Activated naive CD4-positive, alpha-beta T cell treated with anti-CD3 and anti-CD28 coated beads, Interleukin-2, amount 50 U/mL, for 16 hours (primary cell): ENCODE data around the gene PSME1.

ENCODE experiments used
- DNase-seq: peaks from one replicate; pipeline ENCODE4 v3.0.0-alpha.2; 2020

PSME1 gene

DNA sequence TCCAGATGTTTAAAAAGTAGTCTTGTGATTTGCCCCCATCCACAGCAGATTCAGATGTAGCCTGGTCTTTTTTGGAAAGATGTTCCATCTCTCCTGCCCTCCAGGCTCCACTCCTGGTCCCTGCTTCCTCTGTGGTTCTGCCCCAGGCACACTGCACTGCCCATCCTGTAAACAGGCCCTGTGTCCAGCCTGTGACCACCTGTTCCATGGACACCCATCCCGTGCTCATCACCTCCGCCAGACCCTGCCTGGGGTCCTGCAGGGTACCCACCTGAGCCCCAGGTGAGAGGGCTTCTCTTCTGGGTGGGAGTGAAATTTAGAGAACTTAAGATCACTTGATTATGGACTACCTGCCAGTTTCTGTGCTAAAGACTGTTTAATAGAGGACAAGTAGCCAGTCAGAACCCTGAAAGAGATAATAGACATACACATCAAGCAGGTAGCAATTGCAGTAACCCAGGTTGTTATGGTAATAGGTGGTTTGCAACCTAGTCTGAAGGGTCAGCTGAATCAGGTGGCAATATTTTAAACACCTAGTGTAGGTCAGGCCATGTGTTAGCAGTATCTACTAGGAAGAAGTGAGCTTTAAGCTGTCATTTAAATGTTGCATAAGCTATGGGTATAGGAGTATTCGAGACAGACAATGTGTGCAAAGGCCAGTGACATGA lies 13.4 kb downstream of the PSME1 start:
- DNase-seq, result no peak

DNA sequence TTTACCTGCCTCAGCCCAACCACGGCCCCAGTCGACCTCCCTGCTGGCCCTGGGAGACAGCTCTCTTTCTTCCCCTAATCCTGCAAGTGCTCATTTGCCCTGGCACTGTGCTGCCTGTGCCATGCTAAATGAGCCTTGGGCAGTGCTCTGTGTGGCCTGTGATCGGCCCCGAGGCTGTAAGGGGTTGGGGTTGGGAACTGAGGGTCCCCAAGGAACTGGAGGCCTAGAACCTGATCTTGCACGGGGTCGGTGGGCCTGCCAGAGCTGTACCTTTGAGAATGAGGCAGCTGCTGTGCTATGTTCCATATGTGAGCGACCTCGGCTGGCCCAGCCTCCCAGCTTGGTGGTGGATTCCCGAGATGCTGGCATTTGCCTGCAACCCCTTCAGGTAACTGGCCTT lies 14.1 kb downstream of the PSME1 start:
- DNase-seq, result no peak

DNA sequence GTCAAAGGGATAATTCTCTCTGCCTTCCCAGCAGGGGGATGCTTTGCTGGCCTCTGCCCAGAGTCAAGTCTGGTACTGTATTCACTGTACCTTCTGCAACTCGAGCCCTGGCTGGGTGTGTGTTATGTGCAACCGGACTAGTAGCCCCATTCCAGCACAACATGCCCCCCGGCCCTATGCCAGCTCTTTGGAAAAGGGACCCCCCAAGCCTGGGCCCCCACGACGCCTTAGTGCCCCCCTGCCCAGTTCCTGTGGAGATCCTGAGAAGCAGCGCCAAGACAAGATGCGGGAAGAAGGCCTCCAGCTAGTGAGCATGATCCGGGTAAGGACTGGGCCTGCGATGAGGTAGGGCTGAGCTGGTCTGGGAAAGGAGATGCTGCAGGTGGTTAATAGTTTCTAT lies 14.6 kb downstream of the PSME1 start:
- DNase-seq, result no peak

DNA sequence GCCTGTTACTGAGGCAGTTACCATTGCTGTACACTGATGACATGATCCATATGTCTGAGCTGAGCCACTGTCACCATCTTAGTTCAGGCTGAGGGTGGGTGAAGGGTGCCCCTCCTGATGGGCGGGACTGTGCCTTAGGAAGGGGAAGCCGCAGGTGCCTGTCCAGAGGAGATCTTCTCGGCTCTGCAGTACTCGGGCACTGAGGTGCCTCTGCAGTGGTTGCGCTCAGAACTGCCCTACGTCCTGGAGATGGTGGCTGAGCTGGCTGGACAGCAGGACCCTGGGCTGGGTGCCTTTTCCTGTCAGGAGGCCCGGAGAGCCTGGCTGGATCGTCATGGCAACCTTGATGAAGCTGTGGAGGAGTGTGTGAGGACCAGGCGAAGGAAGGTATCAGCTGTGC lies 15.0 kb downstream of the PSME1 start:
- no peak for DNase-seq

DNA sequence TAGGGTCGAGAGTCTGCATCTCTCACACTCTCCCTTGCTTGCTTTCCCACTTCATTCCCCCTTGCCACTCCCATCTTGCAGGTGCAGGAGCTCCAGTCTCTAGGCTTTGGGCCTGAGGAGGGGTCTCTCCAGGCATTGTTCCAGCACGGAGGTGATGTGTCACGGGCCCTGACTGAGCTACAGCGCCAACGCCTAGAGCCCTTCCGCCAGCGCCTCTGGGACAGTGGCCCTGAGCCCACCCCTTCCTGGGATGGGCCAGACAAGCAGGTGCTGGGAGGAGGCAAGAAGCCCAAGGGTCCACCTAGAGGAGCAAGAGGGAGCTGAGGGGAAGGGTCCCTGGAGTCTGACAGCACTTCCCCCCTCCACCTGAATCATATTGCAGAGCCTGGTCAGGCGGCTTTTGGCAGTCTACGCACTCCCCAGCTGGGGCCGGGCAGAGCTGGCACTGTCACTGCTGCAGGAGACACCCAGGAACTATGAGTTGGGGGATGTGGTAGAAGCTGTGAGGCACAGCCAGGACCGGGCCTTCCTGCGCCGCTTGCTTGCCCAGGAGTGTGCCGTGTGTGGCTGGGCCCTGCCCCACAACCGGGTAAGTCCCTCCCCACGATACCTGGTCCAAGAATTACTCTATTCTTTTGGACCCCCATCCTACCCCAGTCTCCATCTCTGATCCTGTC lies 15.5 kb downstream of the PSME1 start:
- DNase-seq, result no peak

DNA sequence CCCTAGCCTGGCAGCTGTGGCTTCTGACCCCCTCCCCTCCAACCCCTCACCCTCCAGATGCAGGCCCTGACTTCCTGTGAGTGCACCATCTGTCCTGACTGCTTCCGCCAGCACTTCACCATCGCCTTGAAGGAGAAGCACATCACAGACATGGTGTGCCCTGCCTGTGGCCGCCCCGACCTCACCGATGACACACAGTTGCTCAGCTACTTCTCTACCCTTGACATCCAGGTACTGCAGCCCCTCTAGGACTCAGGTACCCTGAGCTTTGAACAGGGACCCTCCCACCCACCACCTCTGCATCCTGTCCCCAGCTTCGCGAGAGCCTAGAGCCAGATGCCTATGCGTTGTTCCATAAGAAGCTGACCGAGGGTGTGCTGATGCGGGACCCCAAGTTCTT lies 19.1 kb downstream of the PSME1 start:
- no peak for DNase-seq

DNA sequence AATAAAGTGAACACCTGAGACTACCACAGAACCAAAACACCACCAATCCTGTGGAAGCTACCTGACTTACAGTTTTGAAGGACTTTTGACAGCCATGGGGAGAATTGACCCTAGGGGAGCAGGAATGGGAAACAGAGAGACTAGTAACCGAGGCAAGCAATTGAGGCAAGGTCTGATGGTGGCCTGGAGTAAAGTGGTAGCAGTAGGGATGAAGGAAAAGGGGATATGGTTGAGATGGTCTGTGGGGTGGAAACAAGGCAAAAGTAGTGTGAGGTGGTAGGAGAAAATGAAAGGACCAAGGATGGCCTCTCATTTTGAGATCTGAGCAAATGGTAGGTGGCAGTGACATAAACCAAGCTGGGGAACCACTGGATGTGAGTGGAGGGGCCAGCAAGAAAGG lies 20.8 kb downstream of the PSME1 start:
- DNase-seq, result no peak

DNA sequence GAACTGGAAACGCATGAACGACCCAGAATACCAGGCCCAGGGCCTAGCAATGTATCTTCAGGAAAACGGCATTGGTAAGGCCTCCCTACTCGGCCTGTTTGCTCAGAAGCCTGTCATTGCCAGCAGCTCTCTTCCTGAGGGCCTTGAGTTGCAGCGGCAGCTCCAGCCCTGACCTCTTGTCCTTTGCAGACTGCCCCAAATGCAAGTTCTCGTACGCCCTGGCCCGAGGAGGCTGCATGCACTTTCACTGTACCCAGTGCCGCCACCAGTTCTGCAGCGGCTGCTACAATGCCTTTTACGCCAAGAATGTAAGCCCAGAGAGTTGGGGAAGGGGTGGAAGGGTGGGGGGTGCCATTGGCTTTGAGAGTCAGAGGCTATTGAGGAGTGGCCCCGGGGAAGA lies 21.3 kb downstream of the PSME1 start:
- no peak for DNase-seq

DNA sequence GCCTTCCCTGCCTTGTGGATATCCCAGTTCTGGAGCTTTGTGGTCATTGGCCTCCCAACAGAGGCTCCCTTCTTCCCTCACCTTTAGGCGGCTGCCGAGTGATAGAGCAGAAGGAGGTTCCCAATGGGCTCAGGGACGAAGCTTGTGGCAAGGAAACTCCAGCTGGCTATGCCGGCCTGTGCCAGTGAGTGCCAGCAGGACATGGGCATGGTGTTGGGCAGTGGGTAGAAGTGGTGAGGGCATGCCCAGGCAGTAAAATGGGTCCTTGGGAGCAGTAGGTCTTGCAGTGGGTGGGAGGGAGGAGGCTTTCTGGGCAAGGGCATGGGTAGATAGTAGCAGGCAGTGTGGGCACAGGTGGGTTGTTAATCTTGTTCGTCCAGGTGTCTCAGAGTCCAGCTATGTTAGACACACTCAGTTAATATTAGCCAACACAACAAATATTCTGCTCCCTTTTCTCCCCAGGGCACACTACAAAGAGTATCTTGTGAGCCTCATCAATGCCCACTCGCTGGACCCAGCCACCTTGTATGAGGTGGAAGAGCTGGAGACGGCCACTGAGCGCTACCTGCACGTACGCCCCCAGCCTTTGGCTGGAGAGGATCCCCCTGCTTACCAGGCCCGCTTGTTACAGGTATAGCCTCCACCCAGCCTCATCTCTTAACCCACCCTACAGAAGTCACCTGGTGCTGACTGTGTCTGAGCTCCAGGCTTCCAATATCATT lies 23.9 kb downstream of the PSME1 start:
- DNase-seq, result no peak

DNA sequence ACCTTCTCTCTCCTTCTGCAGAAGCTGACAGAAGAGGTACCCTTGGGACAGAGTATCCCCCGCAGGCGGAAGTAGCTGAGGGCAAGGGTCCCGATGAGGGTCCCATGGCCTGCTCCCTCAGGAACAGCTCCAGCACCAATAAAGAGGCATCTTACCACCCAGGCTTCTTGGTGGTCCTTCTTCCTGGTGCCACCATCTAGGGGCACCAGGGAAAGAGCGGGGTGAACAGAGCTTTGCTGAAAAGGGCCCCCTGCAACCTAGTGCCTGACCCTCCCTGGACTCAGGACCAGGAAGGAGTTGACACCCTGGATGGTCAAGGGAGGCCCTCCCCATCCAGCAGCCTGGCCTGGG lies 24.5 kb downstream of the PSME1 start:
- DNase-seq, result no peak

DNA sequence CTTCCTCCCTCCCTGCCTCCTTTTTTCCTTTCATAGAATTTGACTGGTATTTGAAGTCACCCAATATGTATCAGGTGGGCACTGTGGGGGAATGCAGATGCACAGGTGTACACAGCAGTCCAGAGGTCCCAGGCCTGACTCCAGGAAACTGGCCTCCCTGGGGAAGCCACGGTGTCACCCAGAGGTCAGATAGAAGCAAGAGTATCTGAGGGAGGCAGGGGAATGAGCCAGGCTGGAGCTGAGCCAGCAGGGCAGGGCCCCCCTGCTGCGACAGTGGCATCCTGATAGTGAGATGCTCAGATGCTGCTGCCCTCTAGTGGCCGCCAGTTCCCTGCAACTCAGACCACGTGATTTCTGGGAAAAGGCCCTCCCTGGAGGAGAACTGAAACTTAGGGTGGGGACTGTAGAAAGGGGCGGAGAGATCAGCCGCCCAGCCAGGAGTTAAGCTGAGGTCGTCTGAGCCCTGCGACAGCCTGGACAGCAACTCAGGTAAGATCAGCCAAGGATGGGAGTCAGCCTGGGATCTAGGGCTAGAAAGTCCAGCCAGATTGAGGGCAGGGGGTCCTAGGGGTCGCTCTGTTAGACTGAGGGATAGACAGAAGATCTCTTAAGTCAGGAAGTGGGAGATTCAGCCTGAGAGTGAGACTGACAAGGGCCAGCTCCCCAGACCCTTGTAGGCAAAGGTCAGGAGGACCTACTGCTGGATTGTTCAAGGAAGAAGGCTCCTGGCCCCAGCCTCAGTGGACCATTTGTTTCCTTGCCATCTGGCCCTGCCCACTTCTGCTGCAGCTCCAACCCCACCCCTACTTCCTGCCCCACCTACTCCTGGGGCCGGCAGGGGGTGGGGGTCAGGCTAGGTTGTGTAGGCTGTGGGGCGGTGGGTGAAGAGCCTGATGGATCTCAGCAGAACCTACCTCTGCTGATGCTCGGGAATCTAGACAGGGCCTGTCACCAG lies 25.1 kb downstream of the PSME1 start, which contains the start of gene IRF9:
IRF9 (plus strand) TSS at position 416 of the 955 bp plus-strand sequence. CDS start 880 bp downstream, outside the sequence.
- DNase-seq, result peak; percentile 93

DNA sequence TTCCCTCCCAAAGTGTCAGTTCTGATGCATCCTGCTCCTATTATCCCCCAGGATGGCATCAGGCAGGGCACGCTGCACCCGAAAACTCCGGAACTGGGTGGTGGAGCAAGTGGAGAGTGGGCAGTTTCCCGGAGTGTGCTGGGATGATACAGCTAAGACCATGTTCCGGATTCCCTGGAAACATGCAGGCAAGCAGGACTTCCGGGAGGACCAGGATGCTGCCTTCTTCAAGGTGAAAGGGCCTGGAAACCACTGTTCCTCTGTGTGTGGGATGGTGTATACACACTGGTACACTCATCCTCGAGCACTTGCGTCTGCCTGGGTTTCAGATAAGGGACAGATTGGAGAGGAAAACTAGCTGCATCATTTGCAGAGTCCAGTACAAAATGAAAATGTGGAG lies 26.1 kb downstream of the PSME1 start:
- DNase-seq, result no peak

DNA sequence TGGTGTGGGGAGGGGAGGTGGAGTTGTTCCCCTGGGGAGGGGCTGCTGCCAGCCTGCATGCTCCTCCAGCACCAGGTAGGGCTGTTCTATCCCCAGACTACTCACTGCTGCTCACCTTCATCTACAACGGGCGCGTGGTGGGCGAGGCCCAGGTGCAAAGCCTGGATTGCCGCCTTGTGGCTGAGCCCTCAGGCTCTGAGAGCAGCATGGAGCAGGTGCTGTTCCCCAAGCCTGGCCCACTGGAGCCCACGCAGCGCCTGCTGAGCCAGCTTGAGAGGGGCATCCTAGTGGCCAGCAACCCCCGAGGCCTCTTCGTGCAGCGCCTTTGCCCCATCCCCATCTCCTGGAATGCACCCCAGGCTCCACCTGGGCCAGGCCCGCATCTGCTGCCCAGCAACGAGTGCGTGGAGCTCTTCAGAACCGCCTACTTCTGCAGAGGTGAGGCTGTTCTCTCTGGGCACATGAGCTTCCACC lies 28.6 kb downstream of the PSME1 start:
- DNase-seq, result no peak

DNA sequence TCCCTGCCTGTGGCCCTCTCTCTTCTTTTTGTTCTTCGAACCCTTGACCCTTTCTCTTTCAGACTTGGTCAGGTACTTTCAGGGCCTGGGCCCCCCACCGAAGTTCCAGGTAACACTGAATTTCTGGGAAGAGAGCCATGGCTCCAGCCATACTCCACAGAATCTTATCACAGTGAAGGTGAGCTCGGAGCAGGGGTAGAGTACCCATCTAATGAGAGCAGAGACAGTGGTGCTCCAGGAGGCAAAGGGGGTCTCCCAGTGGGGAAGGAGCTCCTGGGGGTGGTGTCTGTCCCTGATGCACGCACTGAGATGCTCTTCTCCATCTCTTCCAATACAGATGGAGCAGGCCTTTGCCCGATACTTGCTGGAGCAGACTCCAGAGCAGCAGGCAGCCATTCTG lies 29.8 kb downstream of the PSME1 start:
- no peak for DNase-seq

DNA sequence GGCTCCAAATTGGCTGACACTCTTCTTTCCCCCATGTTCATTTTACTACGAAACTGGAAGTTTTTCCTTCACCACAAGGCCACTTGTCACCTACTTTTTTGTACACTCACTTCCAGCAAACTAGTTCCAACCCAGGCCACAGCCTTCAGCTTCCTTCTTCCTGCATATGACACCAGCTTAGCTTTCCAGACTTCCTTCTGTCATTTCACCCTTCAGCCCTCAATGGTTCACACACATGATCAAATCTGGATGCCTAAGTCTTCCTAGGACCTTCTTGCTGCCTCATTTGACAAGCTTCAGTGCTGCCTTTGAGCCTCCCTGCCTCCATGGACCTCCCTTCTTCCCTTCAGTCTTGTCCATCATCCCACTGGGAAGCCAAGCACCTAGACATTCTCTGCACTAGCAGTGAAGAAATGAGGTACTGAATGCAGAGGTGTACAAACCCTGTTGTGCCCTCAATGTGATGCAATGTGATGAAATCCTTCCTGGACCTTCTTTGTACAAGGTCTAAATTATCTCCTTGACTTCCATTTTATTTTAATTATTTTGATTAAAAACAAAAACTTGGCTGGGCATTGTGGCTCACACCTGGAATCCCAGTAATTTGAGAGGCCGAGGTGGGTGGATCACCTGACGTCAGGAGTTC lies 31.6 kb downstream of the PSME1 start:
- DNase-seq, result no peak

DNA sequence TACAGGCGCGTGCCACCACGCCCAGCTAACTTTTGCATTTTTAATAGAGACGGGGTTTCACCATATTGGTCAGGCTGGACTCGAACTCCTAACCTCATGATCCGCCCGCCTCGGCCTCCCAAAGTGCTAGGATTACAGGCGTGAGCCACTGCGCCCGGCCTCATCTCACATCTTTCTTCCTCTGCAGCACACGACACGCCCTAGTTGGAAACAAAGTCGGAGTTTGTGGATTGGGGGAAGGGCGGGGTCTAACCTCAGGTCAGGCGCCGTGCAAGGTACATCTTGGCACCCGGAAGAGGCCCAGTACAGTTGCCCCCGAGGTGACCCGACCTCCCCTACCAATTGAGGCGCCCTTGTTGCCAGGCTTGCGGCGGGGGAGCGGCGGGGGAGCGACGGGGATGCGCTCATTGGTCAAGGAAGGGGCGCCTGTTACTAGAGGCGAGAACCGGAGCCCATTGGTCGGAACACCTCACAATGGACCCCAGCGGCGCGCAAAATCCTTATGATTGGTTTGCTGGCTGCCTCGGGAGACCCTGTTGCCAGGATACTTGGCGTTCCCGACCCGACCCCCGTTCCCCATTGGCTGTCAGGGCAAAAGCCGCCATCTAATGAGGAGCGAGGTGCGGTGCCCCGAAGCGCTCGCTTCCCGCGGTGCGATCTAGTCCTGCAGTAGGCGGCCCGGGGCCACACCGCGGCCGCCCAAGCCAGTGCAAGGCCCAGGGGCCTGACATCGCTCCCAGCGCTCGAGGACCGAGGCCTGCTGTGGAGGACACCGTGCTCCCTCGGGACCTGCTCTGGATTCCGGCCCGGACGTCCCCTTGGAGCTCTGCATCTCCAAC lies 35.6 kb downstream of the PSME1 start, which contains the start of gene REC8:
REC8 (plus strand) TSS at position 659 of the 839 bp plus-strand sequence. CDS start 473 bp downstream, outside the sequence.
- DNase-seq, result peak; percentile 68

DNA sequence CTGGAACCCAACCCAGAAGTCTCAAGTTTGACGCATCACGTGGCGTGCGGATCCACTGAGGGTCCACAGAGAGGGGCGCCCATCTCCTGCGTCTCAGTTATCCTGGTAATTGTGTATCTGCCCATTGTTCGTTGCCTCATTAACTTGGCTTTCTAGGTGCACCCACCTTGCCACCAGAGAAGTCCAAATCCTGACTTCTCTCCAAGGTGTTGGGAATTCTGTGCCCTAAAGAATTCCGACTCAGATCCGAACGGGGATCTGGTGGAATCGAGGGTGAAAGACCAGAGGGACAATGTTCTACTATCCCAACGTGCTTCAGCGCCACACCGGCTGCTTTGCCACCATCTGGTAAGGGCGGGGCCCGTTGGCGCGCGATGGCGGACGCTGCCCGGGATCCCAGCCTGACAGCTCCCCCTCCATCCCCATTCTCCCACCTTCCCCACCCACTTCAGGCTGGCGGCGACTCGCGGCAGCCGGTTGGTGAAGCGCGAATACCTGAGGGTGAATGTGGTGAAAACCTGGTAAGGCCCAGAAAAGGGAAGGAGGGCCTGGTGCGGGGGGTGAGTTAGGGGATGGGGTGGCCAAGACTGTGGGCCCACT lies 36.4 kb downstream of the PSME1 start:
- no peak for DNase-seq

DNA sequence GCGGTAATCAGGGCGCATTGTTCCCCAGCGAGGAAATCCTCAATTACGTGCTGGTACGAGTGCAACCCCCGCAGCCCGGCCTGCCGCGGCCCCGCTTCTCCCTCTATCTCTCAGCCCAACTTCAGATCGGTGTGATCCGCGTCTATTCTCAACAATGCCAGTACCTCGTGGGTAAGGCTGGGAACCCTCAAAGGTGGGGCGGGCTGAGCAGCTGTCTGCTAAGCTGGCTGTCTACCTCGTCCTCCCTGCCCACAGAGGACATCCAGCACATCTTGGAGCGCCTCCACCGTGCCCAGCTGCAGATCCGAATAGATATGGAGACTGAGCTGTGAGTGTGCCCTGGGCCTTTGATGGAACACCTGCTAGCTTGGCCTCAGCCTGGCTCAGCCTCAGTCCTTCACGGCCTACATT lies 36.9 kb downstream of the PSME1 start:
- no peak for DNase-seq

DNA sequence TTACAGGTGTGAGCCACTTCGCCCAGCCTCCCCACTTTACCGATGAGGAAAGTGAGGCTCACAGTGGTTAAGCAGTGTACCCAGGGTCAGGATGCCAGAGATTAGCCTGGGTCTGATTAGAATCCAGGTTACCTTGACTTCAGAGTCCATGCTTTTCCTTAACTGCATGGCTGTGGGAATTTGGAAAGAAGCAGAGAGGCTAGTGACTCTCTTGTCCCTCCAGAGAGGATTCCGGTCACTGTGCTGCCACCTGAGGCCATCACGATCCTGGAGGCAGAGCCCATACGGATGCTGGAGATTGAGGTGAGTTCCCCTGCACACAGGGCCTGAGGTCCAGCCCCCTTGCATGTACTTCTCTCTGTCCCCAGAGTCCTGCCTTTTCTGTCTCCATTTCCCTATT lies 40.6 kb downstream of the PSME1 start:
- no peak for DNase-seq

DNA sequence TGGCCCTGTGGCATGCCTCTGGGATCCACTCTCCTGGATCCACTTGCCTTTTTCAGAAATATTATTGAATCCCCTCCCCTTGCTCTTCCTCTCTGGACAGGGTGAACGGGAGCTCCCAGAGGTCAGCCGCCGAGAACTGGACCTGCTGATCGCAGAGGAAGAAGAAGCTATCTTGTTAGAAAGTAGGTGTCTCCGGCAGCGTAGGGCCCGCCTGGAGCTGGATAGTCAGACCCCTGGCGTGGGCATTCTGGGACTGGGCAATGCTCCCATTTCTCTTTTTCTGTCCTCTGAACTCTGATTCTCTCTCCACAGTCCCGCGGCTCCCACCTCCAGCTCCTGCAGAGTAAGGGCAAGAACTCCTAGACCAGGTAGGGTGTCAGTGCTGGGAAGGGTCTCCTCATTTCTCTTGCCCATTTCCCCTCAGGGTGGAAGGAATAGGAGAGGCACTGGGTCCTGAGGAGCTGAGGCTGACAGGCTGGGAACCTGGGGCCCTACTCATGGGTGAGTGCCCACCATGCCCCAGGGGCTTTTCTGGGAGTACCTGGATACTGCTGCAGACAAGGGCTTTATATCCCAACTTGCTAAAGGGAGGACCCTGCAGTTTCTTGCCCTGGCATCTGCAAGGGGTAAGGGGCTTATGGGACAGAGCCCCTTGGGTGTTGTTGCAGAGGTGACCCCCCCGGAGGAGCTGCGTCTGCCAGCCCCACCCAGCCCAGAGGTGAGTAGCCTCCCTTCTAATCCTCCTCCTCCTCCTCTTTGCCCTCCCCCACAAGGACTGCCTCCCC lies 41.2 kb downstream of the PSME1 start:
- no peak for DNase-seq
